ENCODE results near the gene MKNK1.

The MKNK1 gene

GRCh38 chr1:46520063-46520911 lies 83.8 kb downstream of the MKNK1 start:
- DNase-seq = no peak

- no peak for DNase-seq
These were observed 84.9 kb downstream of the MKNK1 start for GRCh38 chr1:46519209-46519608.

- DNase-seq = no peak
These were observed 86.1 kb downstream of the MKNK1 start for GRCh38 chr1:46517932-46518498.

- no peak for DNase-seq
These were observed 87.0 kb downstream of the MKNK1 start for GRCh38 chr1:46517010-46517600.

GRCh38 chr1:46516200-46516950 lies 87.7 kb downstream of the MKNK1 start:
- DNase-seq = no peak

GRCh38 chr1:46515576-46515975 lies 88.5 kb downstream of the MKNK1 start:
- DNase-seq = no peak

- no peak for DNase-seq
These were observed 90.5 kb downstream of the MKNK1 start for GRCh38 chr1:46513536-46513935.

GRCh38 chr1:46512792-46513190 lies 91.3 kb downstream of the MKNK1 start:
- DNase-seq = no peak

- no peak for DNase-seq
These were observed 91.8 kb downstream of the MKNK1 start for GRCh38 chr1:46512135-46512791.

- DNase-seq = no peak
These were observed 93.1 kb downstream of the MKNK1 start for GRCh38 chr1:46510998-46511365.

- no peak for DNase-seq
These were observed 93.6 kb downstream of the MKNK1 start for GRCh38 chr1:46510341-46510997.

GRCh38 chr1:46508757-46509156 lies 95.3 kb downstream of the MKNK1 start:
- DNase-seq = no peak
